GM21515 (cell line): ENCODE results near the gene POLA1.

Experiments
- ATAC-seq: cut with Tn5 transposase; IDR thresholded peaks from one replicate; pipeline ENCODE4 v1.9.1; 2021; ENCODE audit not compliant: unreplicated experiment

Gene POLA1

DNA sequence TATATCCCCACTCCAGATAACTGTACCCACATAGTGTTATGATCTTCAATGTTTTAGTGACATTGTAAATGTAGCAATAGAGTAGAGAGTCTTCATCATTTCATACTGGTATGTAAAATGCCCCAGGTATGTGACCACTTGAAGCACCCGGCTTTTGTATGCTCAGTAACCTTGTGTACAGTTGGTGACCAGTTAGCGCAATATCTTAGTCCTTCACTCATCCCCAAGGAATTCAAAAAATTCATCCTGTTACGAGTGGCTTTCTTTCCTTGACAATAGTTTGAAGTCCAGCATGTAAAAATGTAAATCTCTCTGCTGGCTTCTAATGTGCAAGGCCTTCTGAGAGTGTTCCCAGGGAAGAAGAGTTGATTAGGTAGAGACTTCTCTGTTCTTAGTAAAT lies 176.4 kb downstream of the POLA1 start:
- ATAC-seq = no peak

GRCh38 chrX:24874604-24875247 lies 181.0 kb downstream of the POLA1 start:
- no peak for ATAC-seq

DNA sequence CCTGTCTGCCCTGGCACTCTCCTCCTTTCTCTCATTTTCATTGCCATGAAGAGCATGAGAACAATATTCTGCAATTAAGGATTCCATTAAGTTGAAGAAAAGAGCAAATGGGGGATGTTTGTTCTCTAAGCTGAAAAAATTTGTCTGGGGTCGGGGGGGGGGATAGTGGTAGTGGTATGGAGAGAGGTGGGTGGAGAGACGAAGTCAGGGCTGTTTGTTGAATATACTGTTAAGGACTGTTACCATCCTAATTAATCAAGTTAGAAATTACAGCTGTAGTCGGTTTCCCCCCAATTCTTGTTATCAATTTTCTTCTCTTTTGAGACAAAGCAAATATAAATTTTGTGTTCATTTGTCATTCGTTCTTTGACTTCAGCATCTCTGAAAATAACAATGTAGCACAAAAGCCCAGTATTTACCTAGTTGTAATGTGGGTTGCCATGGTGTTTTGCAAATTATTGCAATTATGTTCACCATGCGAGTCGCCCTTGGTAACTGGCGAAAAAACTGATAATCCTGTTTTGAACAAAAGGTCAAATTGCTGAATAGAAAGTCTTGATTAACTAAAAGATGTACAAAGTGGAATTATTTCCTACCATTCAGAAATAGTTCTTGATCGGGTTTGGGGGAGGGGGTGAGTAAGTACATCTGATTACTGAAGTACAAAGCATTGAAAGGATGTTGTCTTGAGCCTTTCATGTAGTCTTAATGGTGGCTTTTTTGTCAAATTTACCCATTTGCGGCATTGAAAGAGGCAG lies 183.0 kb downstream of the POLA1 start:
- no peak for ATAC-seq

- ATAC-seq = no peak
These were observed 183.6 kb downstream of the POLA1 start for GRCh38 chrX:24877288-24877664.

- ATAC-seq = no peak
These were observed 184.3 kb downstream of the POLA1 start for GRCh38 chrX:24877854-24878650.

DNA sequence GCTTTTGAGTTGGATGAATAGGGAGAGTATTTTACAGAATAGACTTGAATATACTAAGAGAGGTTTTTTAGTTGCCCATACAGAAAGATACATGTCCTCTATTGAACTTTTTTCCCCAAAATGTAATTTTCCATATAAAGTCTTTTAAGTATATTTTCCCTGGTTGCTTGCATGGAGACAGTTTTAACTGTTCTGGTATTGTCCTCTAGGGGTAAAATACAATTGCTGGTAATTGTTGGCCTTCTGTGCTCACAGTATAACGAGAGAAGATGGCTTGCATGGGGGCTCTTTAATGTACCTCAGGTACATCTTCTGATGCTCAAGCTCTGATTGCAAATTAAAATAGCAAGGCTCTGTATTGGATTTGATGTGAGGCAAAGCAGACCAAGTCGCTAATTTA lies 186.0 kb downstream of the POLA1 start:
- no peak for ATAC-seq

DNA sequence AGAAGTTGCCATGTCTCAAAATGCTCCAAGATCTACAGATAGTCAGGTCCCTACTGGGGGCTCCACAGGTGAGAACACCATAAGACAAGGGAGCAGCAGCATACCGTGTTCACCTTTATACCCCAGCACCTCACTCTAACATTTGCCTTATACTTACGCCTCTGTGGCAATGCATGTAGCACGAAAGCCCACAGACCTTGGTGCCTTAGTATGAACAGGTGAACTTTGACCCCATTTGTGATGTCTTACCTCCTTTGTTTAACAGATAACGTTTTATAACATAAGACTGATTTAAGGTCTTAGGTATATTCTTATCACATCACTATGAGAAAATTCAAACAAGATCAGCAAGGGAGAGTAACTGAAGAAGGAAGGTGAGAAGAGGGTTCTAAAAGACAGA lies 193.2 kb downstream of the POLA1 start:
- ATAC-seq = no peak

GRCh38 chrX:24890677-24891076 lies 197.0 kb downstream of the POLA1 start:
- no peak for ATAC-seq

DNA sequence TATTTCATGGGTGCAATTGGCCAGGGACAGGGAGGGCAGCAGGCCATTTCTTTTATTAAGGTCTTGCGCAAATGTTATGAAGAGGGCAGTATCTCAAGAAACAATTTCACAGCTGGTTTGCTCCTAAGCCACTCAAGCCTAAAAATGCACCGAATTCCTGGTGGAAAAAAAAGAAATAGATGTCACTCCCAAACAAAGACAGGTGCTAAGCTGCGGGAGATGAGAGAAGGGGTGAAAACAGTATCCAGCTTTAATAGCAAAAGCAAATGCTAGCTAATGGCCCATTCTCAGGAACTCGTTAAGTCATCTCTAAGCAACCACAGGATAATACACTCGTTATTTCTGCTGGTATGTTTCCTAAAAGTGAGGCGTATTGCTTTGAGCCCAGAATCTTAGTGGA lies 205.7 kb downstream of the POLA1 start:
- ATAC-seq = no peak

DNA sequence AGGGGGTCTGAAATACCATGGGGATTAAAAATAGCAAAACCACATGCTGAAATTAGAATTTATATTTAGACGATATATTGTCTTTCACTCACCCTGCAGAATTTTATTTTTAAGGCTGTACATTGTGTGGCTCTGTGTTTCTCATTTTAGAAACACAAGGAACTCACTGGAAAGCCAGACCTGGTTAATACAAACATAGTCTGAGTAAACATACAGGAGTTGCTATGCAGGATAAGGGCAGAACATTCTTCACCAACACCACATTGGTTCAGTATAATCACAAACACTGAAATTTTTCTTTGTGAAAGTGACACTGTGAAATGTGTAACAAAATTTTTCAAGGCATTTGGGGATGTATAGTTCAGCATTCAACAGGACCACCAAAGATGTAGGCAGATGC lies 206.5 kb downstream of the POLA1 start:
- no peak for ATAC-seq

GRCh38 chrX:24902806-24903205 lies 209.1 kb downstream of the POLA1 start:
- no peak for ATAC-seq

- ATAC-seq = no peak
These were observed 225.0 kb downstream of the POLA1 start for GRCh38 chrX:24918715-24919114.

DNA sequence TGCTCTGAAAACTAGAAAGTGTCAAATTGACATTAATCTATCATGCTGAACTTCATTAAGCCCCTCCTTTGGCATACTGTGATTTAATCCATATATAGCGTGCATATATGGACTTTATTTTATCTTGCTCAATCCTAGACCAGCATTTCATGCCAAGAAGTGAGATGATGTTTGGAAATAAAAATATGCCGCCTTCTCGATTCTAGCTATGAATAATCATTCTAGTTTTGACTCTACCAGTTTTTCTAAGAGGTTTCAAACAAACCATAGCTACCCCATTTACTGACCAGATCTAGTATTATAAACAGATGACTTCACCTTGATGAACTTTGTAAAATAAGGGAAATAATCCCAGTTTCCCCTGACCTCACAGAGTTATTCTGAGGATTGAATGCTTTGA lies 227.1 kb downstream of the POLA1 start:
- peak; percentile 68 for ATAC-seq

GRCh38 chrX:24925430-24925829 lies 231.7 kb downstream of the POLA1 start:
- no peak for ATAC-seq

- ATAC-seq = no peak
These were observed 233.7 kb downstream of the POLA1 start for GRCh38 chrX:24927372-24927771.

DNA sequence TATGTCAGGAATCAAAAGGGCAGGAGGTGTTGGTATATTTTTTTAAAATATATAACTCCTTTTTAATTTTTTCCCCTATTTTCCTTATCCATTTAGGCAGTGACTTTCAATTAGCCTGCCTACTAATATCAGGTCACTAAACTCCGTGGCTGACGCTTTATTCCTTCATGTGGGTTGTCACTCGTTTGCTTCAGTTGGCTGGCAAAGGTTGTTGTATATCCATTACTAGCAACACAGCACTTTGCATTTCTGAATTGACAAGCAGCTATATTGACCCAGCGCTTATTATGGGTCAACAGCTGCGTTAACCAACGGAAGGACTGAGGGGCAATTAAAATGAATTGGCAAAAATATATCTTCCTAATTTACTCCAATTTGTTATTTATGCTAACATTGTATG lies 234.4 kb downstream of the POLA1 start:
- no peak for ATAC-seq

- no peak for ATAC-seq
These were observed 240.6 kb downstream of the POLA1 start for GRCh38 chrX:24934279-24934678.

DNA sequence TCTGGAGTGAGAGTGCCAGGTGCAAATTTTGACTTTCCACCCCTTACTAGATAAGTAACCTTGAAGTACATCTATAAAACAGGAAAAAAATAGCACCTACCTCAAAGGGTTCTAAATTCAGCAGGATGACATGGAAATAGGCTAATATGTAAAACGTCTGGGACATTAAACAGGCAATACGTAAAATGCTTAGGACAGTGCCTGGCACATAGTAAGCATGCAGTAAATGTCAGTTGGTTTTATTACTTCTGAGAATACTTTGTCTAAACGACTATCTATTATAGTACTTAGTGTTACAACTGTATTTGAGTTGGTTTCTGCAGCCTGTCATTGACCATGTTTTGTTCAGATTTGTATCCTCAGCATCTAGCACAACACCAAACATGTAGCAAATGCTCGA lies 251.3 kb downstream of the POLA1 start:
- ATAC-seq = no peak

DNA sequence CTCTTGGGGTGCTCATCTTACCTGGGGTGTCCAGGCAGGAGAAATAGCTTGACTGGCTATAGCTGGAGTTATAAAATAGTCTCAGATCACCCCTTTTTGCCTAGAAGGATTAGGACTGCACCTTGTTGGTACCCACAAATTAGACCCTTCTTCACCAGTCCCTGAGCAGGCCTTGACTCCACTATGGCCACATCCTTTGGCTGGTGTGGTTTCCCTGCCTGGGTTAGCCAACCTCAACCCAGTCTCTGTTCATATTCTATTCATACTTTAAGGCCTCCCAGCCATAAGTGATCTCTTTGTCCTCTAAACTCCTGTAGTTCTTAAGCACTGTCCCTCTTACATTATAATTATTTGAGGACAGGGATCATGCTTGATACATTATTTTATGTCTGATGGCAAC lies 252.7 kb downstream of the POLA1 start:
- ATAC-seq = no peak

DNA sequence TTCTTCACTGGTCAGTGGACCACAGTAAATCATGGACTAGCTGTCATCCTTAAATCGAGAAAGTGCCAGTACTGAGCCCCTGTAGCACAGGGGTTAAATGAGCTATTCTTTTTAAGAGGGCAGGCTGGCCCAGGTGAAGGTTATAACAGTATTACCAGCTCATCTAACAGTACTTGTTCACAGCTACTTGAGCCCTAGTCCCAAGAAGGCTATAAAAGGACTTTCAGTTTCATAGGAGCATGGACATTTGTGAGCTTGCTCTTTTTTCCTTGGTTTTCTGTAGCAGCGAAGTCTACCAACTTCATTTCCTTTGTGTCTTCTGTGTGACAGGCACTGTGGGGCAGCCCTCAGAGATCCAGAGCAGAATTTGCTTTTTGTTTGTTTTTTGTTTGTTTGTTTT lies 261.0 kb downstream of the POLA1 start:
- ATAC-seq = no peak

DNA sequence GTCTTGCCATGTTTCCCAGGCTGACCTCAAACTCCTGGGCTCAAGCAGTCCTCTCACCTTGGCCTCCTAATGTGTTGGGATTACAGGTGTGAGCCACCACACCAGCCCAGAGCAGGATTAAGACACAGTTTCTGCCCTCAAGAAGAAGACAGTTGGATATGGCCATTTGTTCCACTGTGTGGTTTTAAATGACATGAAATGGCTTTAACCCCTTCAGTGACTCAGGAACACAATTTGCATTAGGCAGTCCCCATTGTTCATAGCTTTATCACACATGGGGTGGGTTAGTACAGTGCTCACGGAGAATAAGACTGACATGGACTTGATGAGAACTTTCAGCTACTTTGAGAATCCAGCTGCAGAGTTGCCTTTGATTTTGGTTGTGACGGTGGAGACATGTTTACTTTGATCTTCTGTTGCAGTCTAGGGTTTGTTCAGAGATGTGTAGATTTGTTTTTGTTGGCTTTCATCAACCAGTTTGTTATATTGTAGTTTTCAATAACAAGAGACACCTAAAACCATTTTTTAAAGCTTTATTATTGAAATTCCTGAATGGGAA lies 261.7 kb downstream of the POLA1 start:
- no peak for ATAC-seq

DNA sequence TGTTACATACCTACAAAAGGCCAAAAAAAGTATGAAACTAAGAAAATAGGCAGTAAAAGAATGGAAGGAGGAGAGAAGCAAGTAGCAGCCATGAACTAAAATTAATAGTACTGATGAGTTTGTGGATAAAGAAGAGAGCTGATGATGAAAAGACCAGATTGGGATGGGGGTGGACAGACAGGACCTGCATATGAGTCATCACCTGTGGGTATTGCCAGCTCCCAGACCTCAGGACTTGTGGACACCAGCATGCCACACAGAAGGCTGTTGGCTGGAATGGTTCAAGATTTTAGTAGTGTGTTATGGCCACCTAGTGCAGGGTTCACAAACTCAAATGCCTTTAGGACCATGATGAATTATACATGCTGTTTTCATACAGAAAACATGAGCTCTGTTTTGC lies 263.1 kb downstream of the POLA1 start:
- ATAC-seq = no peak
